Upper lobe of left lung (tissue), 6 donors: Measurements from ENCODE around the gene PKD2L1. TPM values are rescaled to one million over a fixed set of nuclear protein-coding genes. Genes with fewer than 3 reads are reported as not detected.

Experiments
- ATAC-seq, 2 donors: fragments of 200-7000 bp; cut with Tn5 transposase; one replicate each; pipeline ENCODE4 v1.9.1; 2022; ENCODE audit warnings: mild to moderate bottlenecking in 2 of 2, moderate library complexity in 2 of 2; ENCODE audit not compliant: low FRiP score in 2 of 2
- DNase-seq, 2 donors: peaks; one replicate each; pipeline ENCODE4 v3.0.0-alpha.2; 2019 to 2020
- H3K27ac ChIP-seq, 4 donors: fragments of 200-600 bp; sonication (generic); one replicate each; pipeline ENCODE4 v1.5.1; 2016 to 2019
- H3K27me3 ChIP-seq, 4 donors: fragments of 200-600 bp; sonication (generic); one replicate each; pipeline ENCODE4 v1.5.1; 2017 to 2019
- H3K36me3 ChIP-seq, 4 donors: fragments of 200-600 bp; sonication (generic); one replicate each; pipeline ENCODE4 v1.5.1; 2016 to 2019
- H3K4me1 ChIP-seq, 4 donors: fragments of 200-600 bp; sonication (generic); one replicate each; pipeline ENCODE4 v1.5.1; 2018 to 2019
- H3K4me3 ChIP-seq, 4 donors: fragments of 200-600 bp; sonication (generic); one replicate each; pipeline ENCODE4 v1.5.1; 2017 to 2019; ENCODE audit warnings: mild to moderate bottlenecking in 2 of 4, moderate library complexity in 1 of 4
- H3K9me3 ChIP-seq, 4 donors: fragments of 200-600 bp; sonication (generic); one replicate each; pipeline ENCODE4 v1.5.1; 2018 to 2019
- EP300 ChIP-seq, 4 donors: sonication (generic); formaldehyde crosslinking; IDR thresholded peaks; one replicate each; pipeline ENCODE4 v1.5.1; 2017; ENCODE audit warnings: antibody characterized with exemption in 4 of 4, control low read depth in 2 of 4
- POLR2A ChIP-seq, 4 donors: fragments of 450-650 bp; IDR thresholded peaks; one replicate each; pipeline ENCODE4 v1.5.1; 2016 to 2017; ENCODE audit warnings: antibody characterized with exemption in 4 of 4, mild to moderate bottlenecking in 2 of 4
- POLR2AphosphoS5 ChIP-seq, 2 donors: sonication (generic); formaldehyde crosslinking; IDR thresholded peaks; one replicate each; pipeline ENCODE4 v1.5.1; 2017; ENCODE audit warnings: antibody characterized with exemption in 2 of 2
- WGBS, 2 donors: methylation state at CpG; one replicate each; pipeline ENCODE4 v1.1.5; 2017 to 2018; 5-methylcytosine and 5-hydroxymethylcytosine counted together
- total RNA-seq, 6 donors: library from RNA; depleted of rRNA in 4 of 6; stranded (reverse); fragments of >200 nt in 4 of 6; gene quantifications; one replicate each; pipeline versions ENCODE4 v1.1.0 to v1.2.1, GENCODE V29; 2016 to 2021
- TF ChIP-seq, protein P1 (sequence below), 6 experiments: fragments of 450-650 bp in 4 of 6; fragments of 200-600 bp in 2 of 6; sonication (generic) in 2 of 6; IDR thresholded peaks; one replicate each; pipeline ENCODE4 v1.5.1; 2016 to 2019; ENCODE audit warnings: antibody characterized with exemption in 6 of 6
- donor health status: DM: no; HTN: no; CAD: no; lungs with moderate emphysema.
- donor health status: DM: no; HTN: yes; CAD: no; lungs with severe emphysema.

Gene PKD2L1
- total RNA-seq, 6 donors from 2014 or later = 0.61 to 8.4 (median 2.0) TPM

DNA sequence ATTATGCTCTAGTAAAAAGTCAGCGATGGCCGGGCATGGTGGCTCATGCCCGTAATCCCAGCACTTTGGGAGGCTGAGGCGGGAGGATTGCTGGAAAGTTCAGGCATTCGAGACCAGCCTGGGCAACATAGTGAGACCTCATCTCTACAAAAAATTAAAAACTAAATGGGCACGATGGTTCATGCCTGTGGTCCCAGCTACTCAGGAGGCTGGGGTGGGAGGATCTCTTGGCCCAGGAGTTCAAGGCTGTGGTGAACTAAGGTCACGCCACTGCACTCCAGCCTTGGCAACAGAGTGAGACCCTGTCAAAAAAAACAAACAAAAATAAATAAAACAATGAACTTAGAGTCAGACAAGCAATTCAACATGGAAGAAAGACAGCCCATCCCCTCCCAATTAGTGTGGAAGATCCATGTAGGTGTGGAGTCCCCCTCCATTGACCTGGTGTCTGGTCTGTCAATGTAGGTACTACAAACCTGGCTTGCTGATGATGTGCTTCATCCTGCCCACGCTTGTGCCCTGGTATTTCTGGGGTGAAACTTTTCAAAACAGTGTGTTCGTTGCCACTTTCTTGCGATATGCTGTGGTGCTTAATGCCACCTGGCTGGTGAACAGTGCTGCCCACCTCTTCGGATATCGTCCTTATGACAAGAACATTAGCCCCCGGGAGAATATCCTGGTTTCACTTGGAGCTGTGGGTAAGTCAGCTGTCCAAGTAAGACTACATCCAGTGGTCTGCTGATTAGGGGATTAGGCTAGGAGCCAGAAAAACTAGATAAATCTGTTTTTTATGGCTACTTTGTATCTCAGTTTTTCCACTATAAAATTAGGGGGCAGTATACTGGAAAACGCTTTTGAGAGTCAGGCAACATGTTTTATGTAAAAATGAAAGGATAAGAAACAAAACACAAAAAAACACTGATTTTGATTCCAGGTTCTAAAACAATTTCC lies 26.3 kb upstream of the PKD2L1 start:
- no peaks in the 10 kb centered on the region for H3K27me3 ChIP-seq
- DNase-seq (no peak), ATAC-seq (no peak)
- TF ChIP-seq EP300 (IDR thresholded peaks at IDR 0.05) = no peak
- TF ChIP-seq POLR2AphosphoS5 (IDR thresholded peaks at IDR 0.05) = no peak
- TF ChIP-seq, protein P1, sequence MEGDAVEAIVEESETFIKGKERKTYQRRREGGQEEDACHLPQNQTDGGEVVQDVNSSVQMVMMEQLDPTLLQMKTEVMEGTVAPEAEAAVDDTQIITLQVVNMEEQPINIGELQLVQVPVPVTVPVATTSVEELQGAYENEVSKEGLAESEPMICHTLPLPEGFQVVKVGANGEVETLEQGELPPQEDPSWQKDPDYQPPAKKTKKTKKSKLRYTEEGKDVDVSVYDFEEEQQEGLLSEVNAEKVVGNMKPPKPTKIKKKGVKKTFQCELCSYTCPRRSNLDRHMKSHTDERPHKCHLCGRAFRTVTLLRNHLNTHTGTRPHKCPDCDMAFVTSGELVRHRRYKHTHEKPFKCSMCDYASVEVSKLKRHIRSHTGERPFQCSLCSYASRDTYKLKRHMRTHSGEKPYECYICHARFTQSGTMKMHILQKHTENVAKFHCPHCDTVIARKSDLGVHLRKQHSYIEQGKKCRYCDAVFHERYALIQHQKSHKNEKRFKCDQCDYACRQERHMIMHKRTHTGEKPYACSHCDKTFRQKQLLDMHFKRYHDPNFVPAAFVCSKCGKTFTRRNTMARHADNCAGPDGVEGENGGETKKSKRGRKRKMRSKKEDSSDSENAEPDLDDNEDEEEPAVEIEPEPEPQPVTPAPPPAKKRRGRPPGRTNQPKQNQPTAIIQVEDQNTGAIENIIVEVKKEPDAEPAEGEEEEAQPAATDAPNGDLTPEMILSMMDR (IDR thresholded peaks at IDR 0.05) = no peak
- no peak for TF ChIP-seq POLR2A (IDR thresholded peaks at IDR 0.05)
- H3K27ac ChIP-seq = no peak overlapping the region
- peaks cover 5 to 57% (median 23%) of the 10 kb centered on the region in 4 donors for H3K36me3 ChIP-seq
- 95 to 96% methylated on average over 14 of the region's 14 CpGs for WGBS, 2 donors
- H3K4me1 ChIP-seq = peaks cover 0 to 20% (median 6%) of the 10 kb centered on the region in 4 donors
- H3K9me3 ChIP-seq = no peaks in the 10 kb centered on the region
- H3K4me3 ChIP-seq = no peak overlapping the region

DNA sequence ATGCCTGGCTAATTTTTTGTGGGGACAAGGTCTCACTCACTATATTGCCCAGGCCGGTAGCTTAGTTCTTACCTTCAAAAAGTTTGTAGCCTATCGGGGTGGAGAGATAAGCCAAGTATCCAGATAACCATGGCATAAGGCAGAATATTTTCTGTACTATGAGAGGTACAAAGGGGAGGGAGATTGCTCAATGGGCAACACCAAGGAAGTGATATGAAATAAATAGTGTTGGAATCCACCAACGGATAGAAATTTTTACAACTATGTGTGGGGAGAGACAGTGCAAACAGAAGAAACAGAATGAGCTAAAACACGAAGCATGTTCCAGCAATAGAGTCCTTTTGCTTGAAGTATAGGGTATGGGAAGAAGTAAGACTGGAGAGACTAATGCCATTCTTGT lies 25.1 kb upstream of the PKD2L1 start:
- TF ChIP-seq, protein P1 (IDR thresholded peaks at IDR 0.05) = no peak
- TF ChIP-seq POLR2AphosphoS5 (IDR thresholded peaks at IDR 0.05) = no peak
- no peak for TF ChIP-seq POLR2A (IDR thresholded peaks at IDR 0.05)
- no peak for TF ChIP-seq EP300 (IDR thresholded peaks at IDR 0.05)
- DNase-seq = no peak
- H3K4me1 ChIP-seq = peaks cover 0 to 28% (median 8%) of the 10 kb centered on the region in 4 donors
- no peaks in the 10 kb centered on the region for H3K9me3 ChIP-seq
- 66 to 77% methylated on average over 4 of the region's 4 CpGs for WGBS, 2 donors
- H3K36me3 ChIP-seq = peaks cover 5 to 50% (median 18%) of the 10 kb centered on the region in 4 donors
- H3K27me3 ChIP-seq = no peaks in the 10 kb centered on the region
- H3K4me3 ChIP-seq = no peak overlapping the region
- no peak for ATAC-seq
- no peak overlapping the region for H3K27ac ChIP-seq

DNA sequence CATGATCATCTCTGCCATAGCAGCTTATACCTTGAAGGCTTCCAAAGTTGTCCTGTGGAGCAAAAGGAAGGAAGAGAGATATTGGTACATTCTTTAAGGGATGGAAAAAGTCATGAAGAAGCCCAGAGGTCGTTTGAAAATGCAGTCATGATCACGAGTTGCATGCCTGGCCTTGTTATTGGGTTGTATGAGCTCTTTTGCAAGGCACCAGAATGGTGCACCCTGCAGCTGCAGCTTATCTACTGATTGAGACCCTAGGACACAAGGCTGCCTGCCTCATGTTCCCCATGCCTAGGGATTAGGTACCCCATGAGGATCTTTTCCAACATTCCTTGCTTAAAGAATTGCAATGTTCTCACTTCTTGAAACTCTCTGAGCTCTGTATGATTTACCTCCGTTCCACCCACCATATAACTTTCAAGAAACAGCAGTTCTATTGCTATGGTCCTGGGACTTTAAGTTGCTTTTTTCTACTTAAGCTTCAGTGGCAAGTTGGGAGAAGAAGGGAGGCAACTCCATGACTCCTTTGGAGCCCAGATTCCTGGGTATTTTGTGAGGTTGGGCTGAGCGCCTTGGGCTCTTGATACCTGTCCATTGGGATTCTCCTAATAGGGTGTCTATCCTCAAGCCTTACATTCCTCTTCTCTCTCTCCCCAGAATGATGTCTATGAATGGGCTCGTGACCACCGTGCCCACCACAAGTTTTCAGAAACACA lies 23.9 kb upstream of the PKD2L1 start:
- ATAC-seq (no peak), DNase-seq (no peak)
- Histone ChIP-seq H3K36me3 (peaks cover 5 to 50% (median 21%) of the 10 kb centered on the region in 4 donors), H3K27me3 (no peaks in the 10 kb centered on the region), H3K9me3 (no peaks in the 10 kb centered on the region), H3K4me1 (peaks cover 0 to 24% (median 5%) of the 10 kb centered on the region in 4 donors), H3K27ac (no peak overlapping the region), H3K4me3 (no peak overlapping the region)
- WGBS, 2 donors = 90 to 91% methylated on average over 6 of the region's 6 CpGs
- TF ChIP-seq EP300 (IDR thresholded peaks at IDR 0.05) (no peak), POLR2A (IDR thresholded peaks at IDR 0.05) (no peak)
- TF ChIP-seq, protein P1 (IDR thresholded peaks at IDR 0.05) = no peak

DNA sequence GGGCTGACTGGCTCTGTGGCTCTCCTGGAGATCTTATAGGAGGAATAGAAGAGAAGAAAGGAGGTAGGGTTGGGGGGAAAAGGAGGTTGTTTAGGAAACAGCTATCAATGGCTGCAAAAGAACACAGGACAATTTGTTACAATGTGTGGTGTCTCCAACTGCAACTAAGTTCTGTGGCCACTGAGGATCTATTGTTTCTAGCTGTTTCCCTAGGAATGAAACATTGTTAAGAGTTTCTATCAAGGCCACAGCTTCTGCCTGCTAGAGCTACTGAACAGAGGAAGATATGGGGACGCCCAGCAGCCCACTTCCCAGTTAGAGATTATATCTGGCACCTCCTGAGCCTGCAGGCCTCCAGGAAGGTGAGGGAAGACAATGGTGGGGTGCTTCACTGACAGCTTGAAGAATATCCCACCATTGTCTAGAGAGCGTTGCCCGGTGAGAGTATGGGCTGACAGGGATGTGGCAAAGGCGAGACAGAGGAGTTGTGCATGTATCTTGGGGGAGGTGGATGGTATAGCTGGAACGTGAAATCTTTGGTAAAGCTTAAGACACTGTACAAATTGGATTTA lies 21.0 kb upstream of the PKD2L1 start:
- Histone ChIP-seq H3K4me3 (peak overlapping the region in 3 of 4 donors; percentile 73 to 75 (median 74)), H3K36me3 (peaks cover 3 to 41% (median 17%) of the 10 kb centered on the region in 4 donors), H3K9me3 (no peaks in the 10 kb centered on the region), H3K4me1 (peaks cover 13 to 50% (median 14%) of the 10 kb centered on the region in 4 donors), H3K27ac (peak overlapping the region in 2 of 4 donors; percentile 26 to 44), H3K27me3 (no peaks in the 10 kb centered on the region)
- ATAC-seq = no peak
- DNase-seq = no peak
- TF ChIP-seq POLR2A (IDR thresholded peaks at IDR 0.05) (no peak), POLR2AphosphoS5 (IDR thresholded peaks at IDR 0.05) (no peak), EP300 (IDR thresholded peaks at IDR 0.05) (no peak)
- TF ChIP-seq, protein P1 (IDR thresholded peaks at IDR 0.05) = no peak
- 63 to 81% methylated on average over 5 of the region's 5 CpGs for whole genome bisulfite sequencing, 2 donors
